HG03280 (cell line): Measurements from ENCODE around the gene KRT72.
"Not testable (repeated sequence)": the region's sequence is repeated elsewhere in the genome, so short reads cannot be mapped to it uniquely, and the experiment has no call there.

Experiments
- ATAC-seq: cut with Tn5 transposase; IDR thresholded peaks from one replicate; pipeline ENCODE4 v1.9.1; 2021; ENCODE audit warnings: mild to moderate bottlenecking, moderate library complexity; ENCODE audit not compliant: unreplicated experiment

The KRT72 gene

DNA sequence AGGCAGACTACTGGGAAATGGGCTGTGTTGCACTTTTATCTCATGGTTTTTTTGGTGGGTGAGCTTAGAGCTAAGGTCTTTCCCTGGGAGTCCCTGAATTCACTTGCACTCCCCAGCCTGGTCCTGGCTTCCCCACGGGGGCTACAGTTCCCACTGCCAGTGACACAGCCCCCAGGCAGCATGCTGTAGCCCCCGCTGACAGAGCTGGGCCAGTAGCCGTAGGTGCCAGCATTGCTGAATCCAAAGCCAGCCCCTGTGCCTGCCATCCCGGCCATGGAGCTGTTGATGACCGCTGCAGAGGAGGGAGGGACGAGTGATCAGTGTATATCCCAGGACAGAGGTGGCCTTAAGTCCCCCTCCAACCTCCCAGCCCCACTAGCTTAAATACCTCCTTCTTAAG is 6.9 kb upstream of the KRT72 start:
- no peak for ATAC-seq

DNA sequence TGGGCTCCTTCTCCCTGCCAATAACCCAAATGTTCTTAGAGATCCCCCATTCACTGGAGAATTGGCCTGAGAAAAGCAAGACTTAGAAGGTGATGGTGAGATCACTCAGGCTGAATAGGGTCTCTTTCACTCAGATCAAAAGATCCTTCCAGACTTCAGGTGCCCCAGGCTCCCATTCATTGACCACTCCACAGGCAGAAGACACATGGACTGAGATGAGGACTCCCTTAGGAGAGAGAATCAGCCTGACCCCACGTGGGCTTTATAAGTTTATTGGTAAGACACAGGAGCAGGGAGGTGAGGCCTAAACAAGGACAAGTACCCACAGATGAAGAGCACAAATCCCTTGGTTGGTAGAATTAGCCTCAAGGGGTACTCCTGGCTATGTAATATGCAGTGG is 6.1 kb upstream of the KRT72 start:
- ATAC-seq: no peak

DNA sequence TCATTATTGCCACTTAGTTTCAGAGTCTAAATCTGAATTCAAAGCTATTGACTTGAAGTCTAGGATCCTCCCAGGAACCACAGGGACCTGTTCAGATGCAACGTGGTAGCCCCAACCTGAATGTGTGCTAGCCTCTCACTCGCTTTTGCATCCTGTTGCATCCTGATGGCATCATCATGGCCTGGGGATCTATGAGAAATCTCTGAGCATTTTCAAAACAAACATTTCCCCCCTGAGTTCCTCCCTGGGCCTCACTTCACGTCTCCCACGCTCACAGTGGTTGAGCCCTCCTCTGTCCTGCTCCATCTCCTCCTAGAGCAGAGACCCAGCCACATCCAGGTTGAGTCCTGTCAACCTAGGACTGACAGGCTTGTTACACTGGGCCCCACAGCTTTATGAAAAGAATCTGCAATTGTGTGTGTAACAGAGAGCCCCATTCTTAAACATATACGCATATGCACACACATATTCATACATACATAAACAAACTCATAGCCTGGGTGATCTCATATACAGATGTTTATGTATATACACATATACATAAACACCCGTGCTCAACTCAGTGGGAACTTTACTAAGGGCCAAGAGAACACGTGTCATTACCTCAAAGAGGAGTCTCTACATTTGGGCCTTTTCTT is 5.4 kb upstream of the KRT72 start:
- ATAC-seq: no peak

DNA sequence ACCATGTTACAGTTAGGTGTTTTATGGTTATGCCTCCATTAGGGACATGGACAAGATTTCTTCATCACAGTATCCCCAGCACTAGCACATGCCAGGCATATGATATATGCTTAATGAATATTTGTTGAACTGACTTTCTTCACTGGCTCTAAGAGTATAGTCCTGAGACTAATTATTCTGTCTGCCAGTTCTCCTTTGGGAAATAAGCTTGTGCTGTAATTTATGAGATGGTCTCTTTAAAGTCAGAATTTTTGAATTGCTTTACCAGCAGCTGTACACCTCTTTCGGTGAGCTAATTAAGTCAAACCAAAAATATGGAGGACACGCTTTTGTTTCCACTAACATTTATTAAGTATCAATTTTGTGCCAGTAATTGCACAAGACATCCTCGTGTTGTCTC is 4.8 kb upstream of the KRT72 start:
- ATAC-seq: no peak

DNA sequence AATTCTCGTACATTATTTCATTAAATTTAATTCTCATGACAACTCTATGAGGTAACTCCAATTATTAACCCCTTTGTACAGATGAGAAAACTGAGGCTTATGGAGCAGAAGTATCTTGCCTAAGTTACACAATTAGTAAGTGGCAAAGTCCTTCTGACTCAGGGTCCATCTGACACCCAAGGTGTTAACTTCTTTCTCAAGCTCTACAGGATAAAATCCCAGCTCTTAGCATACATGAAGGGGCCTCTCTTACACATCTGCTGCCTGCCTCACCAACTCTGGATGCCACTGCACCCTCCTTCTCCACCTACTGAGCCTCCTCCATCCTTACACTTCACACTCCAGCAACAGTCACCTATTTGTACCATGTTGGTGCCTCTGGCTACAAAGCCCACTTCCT is 4.3 kb upstream of the KRT72 start:
- ATAC-seq: no peak

DNA sequence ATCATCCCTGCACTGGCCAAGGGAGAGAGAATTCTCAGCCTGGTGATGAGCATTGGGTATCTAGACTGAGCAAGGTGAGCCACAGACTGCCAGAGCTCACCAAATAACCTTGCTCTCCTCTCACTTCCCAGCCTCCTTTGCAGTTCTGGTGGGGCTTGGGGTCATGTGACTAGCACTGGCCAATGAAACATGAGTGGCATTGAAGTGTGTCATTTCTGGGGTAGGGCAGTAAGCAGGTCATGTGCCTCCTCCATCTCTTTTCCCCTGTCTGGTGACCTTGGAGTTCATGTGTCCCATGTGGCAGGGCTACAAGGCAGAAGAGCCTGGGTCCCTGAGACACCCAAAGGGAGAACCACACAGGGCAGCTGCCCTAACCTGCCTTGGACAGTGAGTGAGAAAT is 3.6 kb upstream of the KRT72 start:
- ATAC-seq: no peak

DNA sequence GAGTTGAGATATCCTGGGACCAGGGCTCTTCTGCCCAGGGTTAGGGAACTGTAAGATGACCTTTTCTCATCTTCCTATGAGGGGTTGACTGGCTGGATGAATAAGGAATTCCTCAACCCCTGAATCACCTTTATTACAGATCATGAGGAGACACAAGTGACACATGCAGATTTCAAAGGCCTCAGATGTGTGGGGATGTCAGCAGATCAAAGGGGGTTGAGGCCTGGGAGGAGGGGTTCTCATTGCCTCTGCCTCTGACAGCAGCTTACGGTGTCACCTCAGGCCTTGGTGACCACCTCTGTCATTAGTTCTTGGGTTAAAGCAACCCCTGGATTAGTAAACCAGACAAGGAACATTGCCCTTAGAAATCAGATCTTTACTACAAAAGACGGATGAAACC is 2.1 kb upstream of the KRT72 start:
- no peak for ATAC-seq

DNA sequence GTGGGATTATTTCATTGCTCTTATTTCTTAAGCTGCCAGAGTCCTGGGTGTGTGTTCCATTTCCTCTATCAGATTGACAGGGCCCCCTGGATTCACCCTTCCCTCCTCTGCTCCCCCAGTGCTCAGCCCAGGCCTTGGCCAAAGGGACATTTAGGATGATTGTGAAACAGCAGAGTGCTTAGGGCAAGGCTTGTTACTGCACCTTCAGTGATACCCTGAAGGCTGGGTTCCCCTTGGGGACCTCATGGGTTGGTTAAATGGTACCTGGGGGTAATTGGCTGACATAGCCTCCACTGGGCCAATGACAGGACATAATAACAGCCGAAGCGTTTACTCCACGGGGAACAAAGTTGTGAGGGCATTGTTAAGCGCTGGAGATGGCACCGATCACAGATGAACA is 1.3 kb upstream of the KRT72 start:
- ATAC-seq: no peak

DNA sequence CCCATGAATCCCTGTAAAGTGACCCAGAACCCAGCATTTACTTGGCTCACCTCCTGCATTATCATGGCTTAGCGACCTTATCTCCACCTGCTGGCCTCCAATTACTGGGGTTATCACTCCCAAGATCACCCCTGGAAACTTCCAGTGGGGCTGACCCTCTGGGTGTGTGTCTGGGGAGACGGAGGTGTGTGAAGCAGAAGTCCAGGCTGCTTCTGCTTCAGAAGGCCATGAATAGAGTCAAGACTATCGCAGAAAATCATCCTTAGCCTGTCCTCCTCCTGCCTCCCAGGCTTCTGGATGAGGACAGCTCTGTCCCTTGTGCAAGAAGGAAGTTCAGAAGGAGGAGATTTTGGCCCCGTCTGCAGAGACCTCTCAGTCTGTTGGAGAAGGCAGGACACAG is 408 bp upstream of the KRT72 start:
- no peak for ATAC-seq

DNA sequence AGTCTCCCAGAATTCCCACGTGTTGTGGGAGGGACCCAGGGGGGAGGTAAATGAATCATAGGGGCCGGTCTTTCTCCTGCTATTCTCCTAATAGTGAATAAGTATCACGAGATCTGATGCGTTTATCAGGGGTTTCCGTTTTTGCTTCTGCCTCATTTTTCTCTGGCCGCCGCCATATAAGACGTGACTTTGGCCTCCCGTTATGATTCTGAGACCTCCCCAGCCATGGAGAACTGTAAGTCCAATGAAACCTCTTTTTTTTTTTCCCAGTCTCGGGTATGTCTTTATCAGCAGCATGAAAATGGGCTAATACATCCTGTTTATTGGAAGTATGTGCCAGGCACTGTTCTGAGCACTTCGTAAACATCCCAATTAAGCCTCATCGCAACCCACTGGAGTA is 788 bp downstream of the KRT72 start:
- no peak for ATAC-seq

DNA sequence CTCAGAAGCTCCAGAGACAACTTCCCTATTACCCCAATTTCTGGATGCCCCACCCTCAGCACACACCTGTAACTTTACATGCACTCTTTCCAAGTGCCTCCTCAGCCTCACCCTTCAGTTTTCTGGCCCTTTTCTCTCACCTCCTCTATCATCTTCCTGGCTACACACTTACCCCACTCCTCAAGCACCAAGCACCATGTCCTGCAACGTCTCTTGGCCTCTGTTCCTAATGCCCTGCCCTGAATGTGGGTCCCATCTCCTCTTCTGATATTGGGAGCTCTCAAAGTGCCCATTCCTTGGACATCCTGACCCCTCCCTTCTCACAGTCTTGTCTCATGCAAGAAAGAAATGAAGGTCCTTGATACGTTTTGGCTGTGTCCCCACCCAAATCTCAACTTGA is 1.2 kb downstream of the KRT72 start:
- ATAC-seq: no peak

DNA sequence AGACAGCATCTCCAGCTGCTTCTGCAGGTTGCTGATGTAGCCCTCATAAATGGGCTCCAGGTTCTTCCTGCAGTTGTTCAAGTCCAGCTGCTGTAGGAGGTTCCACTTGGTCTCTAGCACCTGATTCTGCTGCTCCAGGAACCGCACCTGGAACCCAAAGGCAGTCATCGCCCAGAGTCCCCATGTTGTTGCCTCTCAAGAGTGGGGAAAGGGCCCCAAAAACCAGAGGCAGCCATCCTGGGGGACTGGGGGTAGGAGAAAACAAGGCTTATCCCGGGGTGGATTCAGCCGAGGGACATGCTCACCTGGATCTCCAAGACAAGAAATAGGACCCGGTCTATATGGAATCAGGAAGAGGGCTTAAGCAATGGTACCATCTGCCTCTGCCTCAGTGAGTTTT is 2.3 kb downstream of the KRT72 start:
- ATAC-seq: no peak

DNA sequence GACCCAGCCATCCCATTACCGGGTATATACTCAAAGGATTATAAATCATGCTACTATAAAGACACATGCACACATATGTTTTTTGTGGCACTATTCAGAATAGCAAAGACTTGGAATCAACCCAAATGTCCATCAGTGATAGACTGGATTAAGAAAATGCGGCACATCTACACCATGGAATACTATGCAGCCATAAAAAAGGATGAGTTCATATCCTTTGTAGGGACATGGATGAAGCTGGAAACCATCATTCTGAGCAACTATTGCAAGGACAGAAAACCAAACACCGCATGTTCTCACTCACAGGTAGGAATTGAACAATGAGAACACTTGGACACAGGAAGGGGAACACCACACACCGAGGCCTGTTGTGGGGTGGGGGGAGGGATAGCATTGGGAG is 7.0 kb downstream of the KRT72 start:
- not testable (repeated sequence) for ATAC-seq

DNA sequence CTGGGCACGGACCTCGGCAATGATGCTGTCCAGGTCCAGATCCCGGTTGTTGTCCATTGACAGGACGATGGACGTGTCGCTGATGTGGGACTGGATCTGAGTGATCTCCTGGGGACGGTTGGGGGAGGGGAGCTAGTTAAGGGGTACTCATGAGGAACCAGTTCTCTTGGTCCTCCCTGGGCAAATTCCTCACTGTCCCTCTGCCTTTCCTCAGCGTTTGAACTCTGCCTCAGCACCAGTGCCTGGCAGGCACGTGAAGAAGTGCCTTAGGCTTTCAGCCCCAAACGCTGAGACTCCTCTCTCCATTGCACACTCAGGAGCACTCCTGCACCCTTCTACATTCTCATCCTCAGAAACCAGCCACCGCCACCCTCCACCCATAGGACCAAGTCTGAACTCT is 9.7 kb downstream of the KRT72 start:
- no peak for ATAC-seq

DNA sequence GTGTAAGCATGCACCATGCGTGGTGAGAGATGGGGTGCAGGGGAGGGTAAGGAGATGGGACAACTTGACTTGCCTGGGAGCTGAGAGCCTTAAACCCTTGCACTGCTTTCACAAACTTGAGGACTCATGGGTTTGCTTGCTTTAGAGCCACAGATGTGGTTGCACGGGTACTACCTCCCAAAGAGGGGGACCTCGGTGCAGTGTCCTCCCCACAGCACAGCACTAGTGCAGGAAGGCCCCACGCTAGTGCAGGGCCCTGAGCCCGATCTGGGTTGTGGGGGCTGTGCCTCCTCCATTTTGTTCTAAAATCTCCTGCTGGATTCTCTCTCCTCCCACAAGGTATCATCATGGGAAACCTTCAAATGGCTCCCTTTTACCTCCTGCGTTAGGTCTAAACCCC is 11.2 kb downstream of the KRT72 start:
- no peak for ATAC-seq

DNA sequence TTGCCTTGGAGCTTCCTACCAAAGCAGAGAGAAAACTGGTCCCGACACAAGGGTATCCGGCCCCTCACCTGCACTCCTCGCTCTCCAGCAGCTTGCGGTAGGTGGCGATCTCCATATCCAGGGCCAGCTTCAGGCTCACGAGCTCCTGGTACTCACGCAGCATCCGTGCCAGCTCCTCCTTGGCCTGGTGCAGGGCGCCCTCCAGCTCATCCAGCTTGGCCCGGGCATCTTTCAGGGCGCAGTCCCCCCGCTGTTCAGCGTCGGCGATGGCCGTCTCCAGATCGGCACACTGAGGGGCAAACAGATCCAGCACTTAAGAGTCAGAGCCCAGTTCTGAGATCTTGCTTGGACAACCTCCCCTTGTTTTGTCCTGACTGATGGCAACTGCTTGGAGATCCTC is 13.7 kb downstream of the KRT72 start:
- ATAC-seq: no peak

DNA sequence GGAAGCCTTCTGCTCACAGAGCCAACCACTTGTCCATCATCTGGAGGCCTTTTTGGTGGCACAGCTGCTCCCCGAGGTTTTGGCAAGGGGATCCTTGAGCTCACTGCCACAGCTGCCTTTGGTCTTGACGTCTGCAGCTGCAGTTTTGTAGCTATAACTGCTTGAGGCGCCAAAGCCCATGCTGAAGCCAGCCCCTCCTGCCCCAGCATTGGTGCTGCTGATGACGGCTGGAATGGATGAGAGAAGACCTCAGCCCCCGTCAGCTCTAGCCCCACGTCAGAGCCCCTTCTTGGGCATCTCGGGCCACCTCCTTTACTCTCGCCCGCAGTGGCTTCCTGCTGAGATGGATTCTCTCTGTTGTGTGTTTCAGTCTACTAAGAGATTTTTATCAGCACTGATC is 15.3 kb downstream of the KRT72 start:
- no peak for ATAC-seq

DNA sequence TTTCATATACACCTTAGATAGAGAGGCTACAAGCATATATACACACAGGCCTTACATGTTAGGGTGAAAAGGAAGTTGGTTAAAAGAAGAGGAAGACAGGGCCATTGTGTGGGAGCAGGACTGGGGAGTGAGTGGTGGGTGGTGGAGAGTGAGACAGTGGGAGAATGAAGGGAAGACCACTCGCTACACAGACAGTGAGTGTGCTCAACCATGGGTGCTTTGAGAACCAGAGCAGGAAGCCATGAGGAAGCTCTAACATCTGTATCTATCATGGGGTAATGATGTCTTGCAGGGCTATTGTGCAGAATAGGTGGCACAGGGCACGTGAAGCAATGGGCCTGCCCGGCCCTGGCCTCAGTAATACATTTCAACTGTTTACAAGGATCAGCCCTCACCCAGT is 16.2 kb downstream of the KRT72 start:
- ATAC-seq: no peak

DNA sequence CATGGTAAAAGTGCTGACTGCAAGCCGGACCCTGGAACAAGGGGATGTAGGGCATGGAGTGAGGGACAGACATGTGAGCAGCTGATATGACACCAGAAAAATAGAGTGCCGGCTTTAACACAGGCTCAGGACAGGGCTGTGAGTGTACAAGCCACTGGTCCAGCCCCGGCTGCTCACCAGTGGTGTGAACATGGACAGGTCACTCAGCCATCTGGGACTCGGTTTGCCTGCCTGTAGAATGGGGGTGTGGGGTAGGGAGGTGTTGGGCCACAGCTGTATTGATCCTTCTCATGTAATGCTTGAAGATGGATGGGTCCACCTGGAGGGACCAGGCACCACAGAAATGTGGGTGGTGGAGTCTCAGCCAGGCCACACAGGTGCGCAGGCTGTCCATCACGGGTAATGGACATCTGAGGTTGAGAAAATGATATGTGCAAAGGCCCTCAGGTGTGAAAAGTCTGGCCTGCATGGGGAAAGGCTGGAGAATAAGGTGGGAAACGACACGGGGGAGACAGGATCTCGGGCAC is 17.0 kb downstream of the KRT72 start:
- ATAC-seq: no peak

DNA sequence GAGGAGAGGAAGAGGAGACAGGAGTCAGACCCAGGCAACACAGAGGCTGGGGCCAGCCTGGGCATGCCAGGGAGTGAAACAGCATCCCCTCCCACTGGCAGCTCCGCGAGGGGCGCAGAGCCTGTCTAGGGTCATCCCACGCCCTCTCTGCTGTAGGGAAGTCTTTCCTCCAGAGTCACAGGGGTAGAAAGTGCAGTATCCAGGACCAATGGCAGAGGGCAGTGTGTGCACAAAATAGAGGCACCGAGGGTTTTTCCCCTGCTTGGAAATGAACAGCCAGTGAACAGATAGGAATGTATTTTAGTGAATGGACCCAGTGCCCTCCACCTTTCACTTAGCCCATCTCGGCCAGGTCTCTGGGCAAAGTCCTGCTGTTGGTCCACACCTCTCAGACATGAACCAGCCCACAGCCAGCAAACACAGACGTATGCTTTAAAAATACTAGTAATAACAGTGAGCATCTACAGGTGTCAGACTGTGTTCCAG is 18.2 kb downstream of the KRT72 start:
- no peak for ATAC-seq

DNA sequence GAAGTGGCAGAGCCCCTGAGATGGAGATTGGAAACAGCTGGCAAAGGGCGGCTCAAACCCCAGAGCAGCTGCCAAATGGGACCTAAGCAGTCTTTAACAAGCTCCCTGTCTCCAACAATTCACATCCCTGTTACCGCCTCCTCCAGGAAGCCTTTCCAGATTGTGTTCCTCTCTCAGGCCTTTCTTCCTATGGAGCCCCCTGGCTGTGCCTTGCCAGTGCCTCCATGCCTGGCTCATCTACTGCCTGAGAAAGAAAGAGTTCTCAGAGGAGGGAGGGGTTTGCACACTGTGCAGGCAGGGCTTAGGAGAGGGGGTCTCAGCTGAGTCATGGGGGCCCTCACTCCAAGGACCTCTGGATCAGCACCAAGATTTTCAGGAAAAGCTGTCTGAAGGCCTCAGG is 18.8 kb downstream of the KRT72 start:
- no peak for ATAC-seq

DNA sequence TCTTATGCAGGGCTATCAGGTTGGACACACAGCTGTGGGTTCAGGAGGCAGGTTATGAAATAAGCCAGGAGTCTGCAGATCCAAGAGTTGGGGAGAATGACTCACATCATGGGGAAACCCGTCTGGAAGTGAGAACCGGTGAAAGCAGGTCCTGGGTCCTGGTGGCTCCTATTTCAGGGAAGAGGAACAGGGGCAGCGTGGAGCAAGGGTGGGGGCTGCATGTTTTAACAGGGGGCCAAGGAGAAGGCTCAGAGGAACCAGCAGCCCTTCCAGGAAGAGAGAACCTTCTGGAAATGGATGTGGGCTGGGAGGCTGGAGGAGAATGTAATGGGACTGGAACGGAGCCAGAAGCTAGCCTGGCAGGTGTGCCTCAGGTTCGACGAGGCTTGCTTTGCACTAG is 19.8 kb downstream of the KRT72 start:
- ATAC-seq: no peak

DNA sequence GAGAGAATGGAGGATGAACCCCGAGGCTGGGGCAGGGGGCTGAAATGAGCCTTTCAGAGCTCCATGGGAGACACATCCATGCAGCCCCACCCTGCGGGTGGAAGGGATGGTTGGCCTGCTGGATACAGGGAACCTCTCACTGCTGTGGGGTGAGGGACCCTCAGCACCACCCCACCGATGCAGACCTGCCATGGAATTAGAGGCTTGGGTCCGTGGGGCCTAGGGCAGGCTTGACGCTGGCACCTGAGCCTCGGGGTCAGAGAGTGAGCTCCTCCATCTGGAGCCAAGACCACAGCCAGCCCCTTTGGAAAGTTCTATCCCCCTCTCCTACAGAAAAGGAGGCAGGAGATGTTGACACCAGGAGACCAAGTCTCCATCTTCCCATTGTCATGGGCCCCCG is 20.2 kb downstream of the KRT72 start:
- ATAC-seq: no peak
